WTC11 (cell line): Measurements from ENCODE around the gene SPATC1L.

Experiments
- CTCF ChIP-seq: fragments of 200-600 bp; IDR thresholded peaks from 2 replicates; pipeline ENCODE4 v1.8.0; 2022; ENCODE audit warnings: antibody characterized with exemption
- E2F1 ChIP-seq: sonication (generic); formaldehyde crosslinking; IDR thresholded peaks from 2 replicates; pipeline ENCODE4 v1.8.0; 2022; ENCODE audit warnings: mild to moderate bottlenecking, missing genetic modification reagents
- FOXP1 ChIP-seq: sonication (generic); formaldehyde crosslinking; IDR thresholded peaks from 2 replicates; pipeline ENCODE4 v1.8.0; 2022; ENCODE audit warnings: missing genetic modification reagents, mild to moderate bottlenecking, moderate library complexity, borderline replicate concordance
- JUN ChIP-seq: sonication (generic); formaldehyde crosslinking; IDR thresholded peaks from 2 replicates; pipeline ENCODE4 v1.8.0; 2023; ENCODE audit warnings: mild to moderate bottlenecking, missing genetic modification reagents
- PREB ChIP-seq: sonication (generic); formaldehyde crosslinking; IDR thresholded peaks from 2 replicates; pipeline ENCODE4 v1.8.1; 2022; ENCODE audit warnings: mild to moderate bottlenecking, missing genetic modification reagents, moderate library complexity, borderline replicate concordance
- ZNF232 ChIP-seq: sonication (generic); formaldehyde crosslinking; IDR thresholded peaks from 2 replicates; pipeline ENCODE4 v1.8.0; 2022; ENCODE audit warnings: mild to moderate bottlenecking, missing genetic modification reagents
- ZNF263 ChIP-seq: sonication (generic); formaldehyde crosslinking; IDR thresholded peaks from 2 replicates; pipeline ENCODE4 v1.8.1; 2022; ENCODE audit warnings: low read depth, mild to moderate bottlenecking, moderate library complexity, missing genetic modification reagents
- TF ChIP-seq, protein P1 (sequence below): fragments of 250-450 bp; sonication (Bioruptor Pico); IDR thresholded peaks from 2 replicates; pipeline ENCODE4 v2.1.2; 2022; ENCODE audit warnings: mild to moderate bottlenecking, moderate library complexity

- TF ChIP-seq CTCF (no peak), ZNF263 (CRISPR knock-in tag) (no peak), PREB (CRISPR knock-in tag) (no peak), FOXP1 (CRISPR knock-in tag) (no peak), E2F1 (CRISPR knock-in tag) (no peak), JUN (no peak), ZNF232 (CRISPR knock-in tag) (no peak)
- TF ChIP-seq, protein P1, sequence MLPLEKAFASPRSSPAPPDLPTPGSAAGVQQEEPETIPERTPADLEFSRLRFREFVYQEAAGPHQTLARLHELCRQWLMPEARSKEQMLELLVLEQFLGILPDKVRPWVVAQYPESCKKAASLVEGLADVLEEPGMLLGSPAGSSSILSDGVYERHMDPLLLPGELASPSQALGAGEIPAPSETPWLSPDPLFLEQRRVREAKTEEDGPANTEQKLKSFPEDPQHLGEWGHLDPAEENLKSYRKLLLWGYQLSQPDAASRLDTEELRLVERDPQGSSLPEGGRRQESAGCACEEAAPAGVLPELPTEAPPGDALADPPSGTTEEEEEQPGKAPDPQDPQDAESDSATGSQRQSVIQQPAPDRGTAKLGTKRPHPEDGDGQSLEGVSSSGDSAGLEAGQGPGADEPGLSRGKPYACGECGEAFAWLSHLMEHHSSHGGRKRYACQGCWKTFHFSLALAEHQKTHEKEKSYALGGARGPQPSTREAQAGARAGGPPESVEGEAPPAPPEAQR: no peak
Measured at GRCh38 chr21:46116189-46116775, 68.0 kb downstream of the SPATC1L start.
